PC-3 (cell line): Measurements from ENCODE around the gene TBC1D5. TPM values are rescaled to one million over a fixed set of nuclear protein-coding genes. Genes with fewer than 3 reads are reported as not detected.

Source experiments
- ATAC-seq: fragments of 200-7000 bp; cut with Tn5 transposase; 2 replicates; pipeline ENCODE4 v1.9.1; 2020; ENCODE audit warnings: mild to moderate bottlenecking, moderate library complexity
- BruUV-seq: library from RNA; stranded (reverse); fragments of 400-500 nt; replicated peaks from 2 replicates; lab custom pipeline; 2021; lab: Mats Ljungman, UMichigan
- CTCF ChIA-PET: fragments of 300-600 bp; sonication (Branson Sonifier 250); formaldehyde crosslinking; loops from one replicate; lab custom pipeline; 2022; ENCODE audit warnings: antibody characterized with exemption; lab: Charles Lee
- POLR2A ChIA-PET: fragments of 300-600 bp; sonication (Branson Sonifier 250); formaldehyde crosslinking; loops from one replicate; lab custom pipeline; 2022; ENCODE audit warnings: antibody characterized with exemption; ENCODE audit not compliant: unreplicated experiment; lab: Charles Lee
- DNase-seq: peaks from one replicate; pipeline ENCODE4 v3.0.0-alpha.2; 2015
- H2AFZ ChIP-seq: fragments of 300-600 bp; sonication (generic); 2 replicates; pipeline ENCODE4 v1.6.0; 2016; ENCODE audit warnings: antibody characterized with exemption, low read length
- H3F3A ChIP-seq: fragments of 300-600 bp; sonication (generic); one replicate; pipeline ENCODE4 v1.6.0; 2017; ENCODE audit warnings: antibody characterized with exemption, low read length, control low read depth, mild to moderate bottlenecking; ENCODE audit not compliant: unreplicated experiment
- H3K27ac ChIP-seq: fragments of 300-600 bp; sonication (generic); 2 replicates; pipeline ENCODE4 v1.5.1; 2016; ENCODE audit warnings: mild to moderate bottlenecking, low read length
- H3K27me3 ChIP-seq: fragments of 300-600 bp; sonication (generic); 2 replicates; pipeline ENCODE4 v1.6.1; 2016; ENCODE audit warnings: low read length, mixed read lengths
- H3K36me3 ChIP-seq: fragments of 300-600 bp; sonication (generic); 2 replicates; pipeline ENCODE4 v1.6.1; 2016; ENCODE audit warnings: low read depth, mixed run types, low read length, mixed read lengths
- H3K4me1 ChIP-seq: fragments of 300-600 bp; sonication (generic); 2 replicates; pipeline ENCODE4 v1.5.1; 2016; ENCODE audit warnings: low read length; ENCODE audit not compliant: insufficient read depth
- H3K4me2 ChIP-seq: fragments of 300-600 bp; sonication (generic); 2 replicates; pipeline ENCODE4 v1.6.0; 2016; ENCODE audit warnings: low read length
- H3K4me3 ChIP-seq: fragments of 300-600 bp; sonication (generic); 2 replicates; pipeline ENCODE4 v1.5.1; 2016; ENCODE audit warnings: mild to moderate bottlenecking, low read length, mixed read lengths
- H3K79me2 ChIP-seq: fragments of 300-600 bp; sonication (generic); 2 replicates; pipeline ENCODE4 v1.6.1; 2017; ENCODE audit warnings: low read length, mixed read lengths
- H3K9ac ChIP-seq: fragments of 300-600 bp; sonication (generic); 2 replicates; pipeline ENCODE4 v1.6.0; 2016; ENCODE audit warnings: mild to moderate bottlenecking, low read length
- H3K9me2 ChIP-seq: fragments of 300-600 bp; sonication (generic); replicated peaks from 2 replicates; pipeline ENCODE4 v1.6.1; 2016; ENCODE audit warnings: mixed run types, low read length, mixed read lengths
- H3K9me3 ChIP-seq: fragments of 300-600 bp; sonication (generic); 2 replicates; pipeline ENCODE4 v1.6.1; 2016; ENCODE audit warnings: low read length, mixed read lengths
- H4K20me1 ChIP-seq: fragments of 300-600 bp; sonication (generic); 2 replicates; pipeline ENCODE4 v1.6.1; 2016; ENCODE audit warnings: low read length, mixed read lengths
- CTCF ChIP-seq: fragments of 300-600 bp; sonication (generic); conservative IDR thresholded peaks from 2 replicates; pipeline ENCODE4 v1.5.1; 2017; ENCODE audit warnings: antibody characterized with exemption, low read depth, mild to moderate bottlenecking, low read length
- EZH2 ChIP-seq: fragments of 300-600 bp; sonication (generic); IDR thresholded peaks from one replicate; pipeline ENCODE4 v1.6.1; 2017; ENCODE audit warnings: antibody characterized with exemption, mild to moderate bottlenecking, low read length; ENCODE audit not compliant: unreplicated experiment
- EZH2phosphoT487 ChIP-seq: fragments of 300-600 bp; sonication (generic); IDR thresholded peaks from 2 replicates; pipeline ENCODE4 v1.6.1; 2018; ENCODE audit warnings: mild to moderate bottlenecking, antibody characterized with exemption, low read length, borderline replicate concordance
- intact Hi-C: fragments of 100-400 bp; cut with micrococcal nuclease; formaldehyde crosslinking; loops from 2 replicates; pipeline ENCODE4 v1.9.0; 2023
- total RNA-seq: library from RNA; depleted of rRNA; stranded (reverse); fragments of >200 nt; gene quantifications from 2 replicates; pipeline ENCODE4 v1.2.3, GENCODE V29; 2014

The TBC1D5 gene
- total RNA-seq, 1 experiment from 2014 or later: 54.5 TPM

- Histone ChIP-seq H3K27me3 (no peaks in the 10 kb centered on the region), H3K4me2 (no peak overlapping the region), H3K36me3 (peaks cover 5% of the 10 kb centered on the region; the same call in 1 of the 2 replicates), H3K9ac (no peak overlapping the region), H4K20me1 (no peaks in the 10 kb centered on the region), H3K9me2 (no peaks in the 10 kb centered on the region), H3K4me3 (no peak overlapping the region), H3K79me2 (no peaks in the 10 kb centered on the region), H3F3A (no peaks in the 10 kb centered on the region), H3K9me3 (no peaks in the 10 kb centered on the region), H2AFZ (no peak overlapping the region), H3K27ac (no peak overlapping the region), H3K4me1 (no peaks in the 10 kb centered on the region)
- TF ChIP-seq EZH2: no peak
- no peak for TF ChIP-seq CTCF
- no peak for TF ChIP-seq EZH2phosphoT487
- ATAC-seq (no peak), DNase-seq (no peak)
- POLR2A ChIA-PET: no interaction called here
- intact Hi-C loops: no loop called here
- CTCF ChIA-PET: no interaction called here
- BruUV-seq: no TSS peak
Observed at GRCh38 chr3:17204049-17204650, 538.3 kb downstream of the TBC1D5 start.

- Histone ChIP-seq H3F3A (no peaks in the 10 kb centered on the region), H4K20me1 (no peaks in the 10 kb centered on the region), H3K9me2 (no peaks in the 10 kb centered on the region), H3K27me3 (no peaks in the 10 kb centered on the region), H3K4me1 (no peaks in the 10 kb centered on the region), H3K4me3 (no peak overlapping the region), H2AFZ (no peak overlapping the region), H3K79me2 (no peaks in the 10 kb centered on the region), H3K9me3 (no peaks in the 10 kb centered on the region), H3K9ac (no peak overlapping the region), H3K36me3 (peaks cover 5% of the 10 kb centered on the region; the same call in 1 of the 2 replicates), H3K27ac (no peak overlapping the region), H3K4me2 (no peak overlapping the region)
- CTCF ChIA-PET: no interaction called here
- POLR2A ChIA-PET: no interaction called here
- intact Hi-C loops: no loop called here
- ATAC-seq (no peak), DNase-seq (no peak)
- no TSS peak for BruUV-seq
- TF ChIP-seq EZH2phosphoT487: no peak
- no peak for TF ChIP-seq EZH2
- TF ChIP-seq CTCF: no peak
Observed at GRCh38 chr3:17201538-17201937, 540.9 kb downstream of the TBC1D5 start.

- no peak for ATAC-seq
- CTCF ChIA-PET: no interaction called here
- intact Hi-C loops: no loop called here
Observed at GRCh38 chr3:17195856-17196604, 546.4 kb downstream of the TBC1D5 start.

More at GRCh38 chr3:17195856-17196604, 546.4 kb downstream of the TBC1D5 start:
- no TSS peak for BruUV-seq
- Histone ChIP-seq H3K9ac (no peak overlapping the region), H3K4me3 (no peak overlapping the region), H2AFZ (no peak overlapping the region), H3K27ac (no peak overlapping the region), H3K9me3 (no peaks in the 10 kb centered on the region), H3K36me3 (no peaks in the 10 kb centered on the region), H3K4me2 (no peak overlapping the region), H3K79me2 (no peaks in the 10 kb centered on the region), H3K27me3 (no peaks in the 10 kb centered on the region), H3K9me2 (no peaks in the 10 kb centered on the region), H3K4me1 (no peaks in the 10 kb centered on the region), H3F3A (no peaks in the 10 kb centered on the region), H4K20me1 (no peaks in the 10 kb centered on the region)
- TF ChIP-seq EZH2phosphoT487: no peak
- no peak for TF ChIP-seq EZH2
- 0 out of 2 replicates have a peak, but pooled peaks have one; percentile 19 for TF ChIP-seq CTCF
- peak; percentile 12 for DNase-seq
- POLR2A ChIA-PET: no interaction called here
